Stimulated activated naive CD8-positive, alpha-beta T cell treated with anti-CD3 and anti-CD28 coated beads, Interleukin-15, amount 100 ng/mL, for 72 hours (primary cell): ENCODE results near the gene SLC50A1.

Source experiments
- ATAC-seq: fragments of 150-1000 bp; cut with Tn5 transposase; 2 replicates; pipeline ENCODE4 v1.10.0; 2021; ENCODE audit warnings: mild to moderate bottlenecking, moderate library complexity
- DNase-seq, 2 donors: peaks; one replicate each; pipeline ENCODE4 v3.0.0; 2021 to 2022
- H3K27ac Mint-ChIP-seq, 2 donors: one replicate each; pipeline ENCODE4 v1.8.0; 2022; ENCODE audit warnings: mild to moderate bottlenecking in 2 of 2, mixed read lengths in 2 of 2, moderate library complexity in 2 of 2
- H3K27me3 Mint-ChIP-seq: one replicate; pipeline ENCODE4 v1.8.0; 2022; ENCODE audit warnings: mixed read lengths
- H3K4me1 Mint-ChIP-seq: one replicate; pipeline ENCODE4 v1.8.0; 2022; ENCODE audit warnings: mild to moderate bottlenecking, mixed read lengths
- H3K4me3 Mint-ChIP-seq, 2 donors: one replicate each; pipeline ENCODE4 v1.8.0; 2022; ENCODE audit warnings: mild to moderate bottlenecking in 2 of 2, mixed read lengths in 2 of 2, moderate library complexity in 1 of 2
- H3K9me3 Mint-ChIP-seq, 2 donors: one replicate each; pipeline ENCODE4 v1.8.0; 2022; ENCODE audit warnings: mixed read lengths in 2 of 2

The SLC50A1 gene

GRCh38 chr1:155126556-155127104 lies 9.0 kb upstream of the SLC50A1 start:
- Mint-ChIP-seq H3K27me3 (peaks cover 39% of the 10 kb centered on the region), H3K9me3 (no peaks in the 10 kb centered on the region), H3K4me3 (peak overlapping the region; percentile 75 to 86), H3K27ac (no peak overlapping the region), H3K4me1 (peaks cover 37% of the 10 kb centered on the region)
- peak in 1 of 2 donors; percentile 24 for DNase-seq
- ATAC-seq = peak; percentile 66

GRCh38 chr1:155127105-155127966 lies 8.3 kb upstream of the SLC50A1 start, which contains the start of gene EFNA1:
Gene EFNA1 (plus strand): TSS chr1:155127876. CDS start chr1:155127978, 102 bp downstream.
- peaks cover 39% of the 10 kb centered on the region for H3K27me3 Mint-ChIP-seq
- peak within 1 kb of the TSS in 1 of 2 donors; percentile 50 for H3K27ac Mint-ChIP-seq
- peak; percentile 36 to 40 for DNase-seq
- peak within 1 kb of the TSS; percentile 75 to 86 for H3K4me3 Mint-ChIP-seq
- peak; percentile 71 for ATAC-seq
- no peaks in the 10 kb centered on the region for H3K9me3 Mint-ChIP-seq
- H3K4me1 Mint-ChIP-seq = peaks cover 37% of the 10 kb centered on the region

- Mint-ChIP-seq H3K27ac (peak overlapping the region in 1 of 2 donors; percentile 50), H3K4me1 (peaks cover 37% of the 10 kb centered on the region), H3K27me3 (peaks cover 39% of the 10 kb centered on the region), H3K4me3 (peak overlapping the region; percentile 58 to 65), H3K9me3 (no peaks in the 10 kb centered on the region)
- ATAC-seq (peak; percentile 22), DNase-seq (no peak)
These were observed 7.5 kb upstream of the SLC50A1 start for GRCh38 chr1:155127967-155128754.

- peaks cover 37% of the 10 kb centered on the region for H3K4me1 Mint-ChIP-seq
- peaks cover 39% of the 10 kb centered on the region for H3K27me3 Mint-ChIP-seq
- ATAC-seq = no peak
- H3K4me3 Mint-ChIP-seq = peak overlapping the region; percentile 58 to 65
- no peaks in the 10 kb centered on the region for H3K9me3 Mint-ChIP-seq
- H3K27ac Mint-ChIP-seq = no peak overlapping the region
- DNase-seq = no peak
These were observed 6.7 kb upstream of the SLC50A1 start for GRCh38 chr1:155128755-155129473.

- DNase-seq (no peak), ATAC-seq (no peak)
- H3K9me3 Mint-ChIP-seq = no peaks in the 10 kb centered on the region
- no peak overlapping the region for H3K27ac Mint-ChIP-seq
- H3K4me1 Mint-ChIP-seq = peaks cover 45% of the 10 kb centered on the region
- no peak overlapping the region for H3K4me3 Mint-ChIP-seq
- peaks cover 33% of the 10 kb centered on the region for H3K27me3 Mint-ChIP-seq
These were observed 5.2 kb upstream of the SLC50A1 start for GRCh38 chr1:155130272-155131006.

- DNase-seq = no peak
- H3K4me3 Mint-ChIP-seq = no peak overlapping the region
These were observed 4.4 kb upstream of the SLC50A1 start for GRCh38 chr1:155131285-155131684.

GRCh38 chr1:155131856-155132255 lies 3.8 kb upstream of the SLC50A1 start:
- DNase-seq (no peak), ATAC-seq (no peak)
- no peak overlapping the region for H3K27ac Mint-ChIP-seq
- peaks cover 42% of the 10 kb centered on the region for H3K4me1 Mint-ChIP-seq
- H3K9me3 Mint-ChIP-seq = no peaks in the 10 kb centered on the region
- no peak overlapping the region for H3K4me3 Mint-ChIP-seq
- peaks cover 19% of the 10 kb centered on the region for H3K27me3 Mint-ChIP-seq

More at GRCh38 chr1:155131285-155131684, 4.4 kb upstream of the SLC50A1 start:
- no peaks in the 10 kb centered on the region for H3K9me3 Mint-ChIP-seq
- peaks cover 44% of the 10 kb centered on the region for H3K4me1 Mint-ChIP-seq
- H3K27ac Mint-ChIP-seq = no peak overlapping the region
- no peak for ATAC-seq
- peaks cover 25% of the 10 kb centered on the region for H3K27me3 Mint-ChIP-seq

GRCh38 chr1:155133799-155134281 lies 1.8 kb upstream of the SLC50A1 start:
- H3K4me1 Mint-ChIP-seq = peaks cover 43% of the 10 kb centered on the region
- H3K9me3 Mint-ChIP-seq = no peaks in the 10 kb centered on the region
- ATAC-seq (no peak), DNase-seq (no peak)
- no peak overlapping the region for H3K4me3 Mint-ChIP-seq
- no peaks in the 10 kb centered on the region for H3K27me3 Mint-ChIP-seq
- H3K27ac Mint-ChIP-seq = no peak overlapping the region

GRCh38 chr1:155134322-155134721 lies 1.3 kb upstream of the SLC50A1 start:
- ATAC-seq (no peak), DNase-seq (no peak)
- no peaks in the 10 kb centered on the region for H3K27me3 Mint-ChIP-seq
- H3K4me3 Mint-ChIP-seq = peak overlapping the region; percentile 92 to 98
- H3K4me1 Mint-ChIP-seq = peaks cover 42% of the 10 kb centered on the region
- H3K9me3 Mint-ChIP-seq = no peaks in the 10 kb centered on the region
- H3K27ac Mint-ChIP-seq = no peak overlapping the region

GRCh38 chr1:155134880-155135414 lies 705 bp upstream of the SLC50A1 start:
- Mint-ChIP-seq H3K27me3 (no peaks in the 10 kb centered on the region), H3K9me3 (no peaks in the 10 kb centered on the region), H3K4me1 (peaks cover 36% of the 10 kb centered on the region), H3K4me3 (peak overlapping the region; percentile 92 to 98), H3K27ac (peak overlapping the region; percentile 97 to 98)
- no peak for ATAC-seq
- DNase-seq = no peak

GRCh38 chr1:155136748-155137147 lies 1.1 kb downstream of the SLC50A1 start:
- H3K27me3 Mint-ChIP-seq = no peaks in the 10 kb centered on the region
- H3K4me1 Mint-ChIP-seq = peaks cover 36% of the 10 kb centered on the region
- ATAC-seq = peak; percentile 23
- H3K27ac Mint-ChIP-seq = peak overlapping the region; percentile 42 to 97
- H3K4me3 Mint-ChIP-seq = peak overlapping the region; percentile 92 to 98
- DNase-seq = peak in 1 of 2 donors; percentile 32
- no peaks in the 10 kb centered on the region for H3K9me3 Mint-ChIP-seq

GRCh38 chr1:155137154-155137949 lies 1.7 kb downstream of the SLC50A1 start:
- H3K27me3 Mint-ChIP-seq = no peaks in the 10 kb centered on the region
- peak overlapping the region; percentile 12 to 42 for H3K27ac Mint-ChIP-seq
- ATAC-seq (no peak), DNase-seq (no peak)
- H3K4me3 Mint-ChIP-seq = peak overlapping the region; percentile 92 to 98
- H3K9me3 Mint-ChIP-seq = no peaks in the 10 kb centered on the region
- H3K4me1 Mint-ChIP-seq = peaks cover 36% of the 10 kb centered on the region

GRCh38 chr1:155139895-155140629 lies 4.4 kb downstream of the SLC50A1 start, which contains the start of gene DPM3:
Gene DPM3 (minus strand): TSS chr1:155140531. CDS start chr1:155140240, 291 bp downstream.
- ATAC-seq (peak; percentile 82), DNase-seq (peak; percentile 82 to 87)
- Mint-ChIP-seq H3K4me1 (peaks cover 30% of the 10 kb centered on the region), H3K27ac (peak within 1 kb of the TSS; percentile 91 to 95), H3K27me3 (no peaks in the 10 kb centered on the region), H3K4me3 (peak within 1 kb of the TSS; percentile 92), H3K9me3 (no peaks in the 10 kb centered on the region)
